Activated naive CD8-positive, alpha-beta T cell (primary cell): ENCODE measurements around the gene CNPY1.

ENCODE experiments used
- H3K27ac Mint-ChIP-seq: one replicate; pipeline ENCODE4 v1.8.0; 2021; ENCODE audit warnings: mixed read lengths
- H3K27me3 Mint-ChIP-seq: one replicate; pipeline ENCODE4 v1.8.0; 2021; ENCODE audit warnings: mixed read lengths
- H3K36me3 Mint-ChIP-seq: one replicate; pipeline ENCODE4 v1.8.0; 2021; ENCODE audit warnings: mixed read lengths
- H3K4me1 Mint-ChIP-seq: one replicate; pipeline ENCODE4 v1.8.0; 2021; ENCODE audit warnings: low read depth, mixed read lengths
- H3K4me3 Mint-ChIP-seq: one replicate; pipeline ENCODE4 v1.8.0; 2021; ENCODE audit warnings: mild to moderate bottlenecking, mixed read lengths
- H3K9me3 Mint-ChIP-seq: one replicate; pipeline ENCODE4 v1.8.0; 2021; ENCODE audit warnings: low read depth, mixed read lengths

CNPY1 gene

DNA sequence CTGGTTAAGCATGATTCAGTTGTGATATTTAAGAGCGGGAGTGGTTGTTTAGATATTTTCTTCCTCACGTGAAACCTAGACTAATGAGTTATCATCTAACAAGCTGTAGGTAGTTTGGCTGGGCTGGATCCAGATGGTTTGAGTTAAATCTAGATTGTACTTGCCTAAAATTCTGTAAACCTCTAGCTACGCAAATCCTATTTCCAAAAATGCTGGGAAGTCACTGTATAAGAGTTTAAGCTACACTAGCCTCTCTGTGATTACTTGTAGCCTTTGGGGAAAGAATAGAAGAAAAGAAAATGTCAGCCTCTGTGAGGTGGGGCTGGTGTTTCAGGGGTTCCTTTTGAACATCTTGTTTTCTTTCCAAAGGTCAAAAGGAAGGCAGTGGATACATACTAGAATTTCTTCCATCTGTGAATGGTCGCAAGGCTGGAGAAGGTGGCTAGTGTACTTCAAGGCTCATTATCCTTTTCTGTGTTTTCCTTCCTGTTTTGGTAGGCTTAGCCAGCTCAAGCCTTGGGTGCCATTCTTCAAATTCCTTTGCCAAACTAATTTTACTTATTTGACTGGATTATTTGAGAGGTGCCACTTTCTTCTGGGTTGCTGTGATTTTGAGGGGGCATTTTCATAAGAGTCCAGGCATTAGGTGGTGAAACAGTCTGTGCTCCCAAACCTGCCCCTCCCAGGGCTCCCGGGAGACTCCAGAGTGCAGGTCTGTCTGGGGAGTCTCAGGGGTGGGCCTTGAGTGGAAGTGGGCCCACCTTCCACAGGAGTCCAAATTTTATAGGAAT, 93.7 kb downstream of the CNPY1 start:
- Mint-ChIP-seq H3K27ac (no peak overlapping the region), H3K9me3 (no peaks in the 10 kb centered on the region), H3K27me3 (peaks cover 36% of the 10 kb centered on the region), H3K4me1 (peaks cover 26% of the 10 kb centered on the region), H3K4me3 (no peak overlapping the region), H3K36me3 (no peaks in the 10 kb centered on the region)

DNA sequence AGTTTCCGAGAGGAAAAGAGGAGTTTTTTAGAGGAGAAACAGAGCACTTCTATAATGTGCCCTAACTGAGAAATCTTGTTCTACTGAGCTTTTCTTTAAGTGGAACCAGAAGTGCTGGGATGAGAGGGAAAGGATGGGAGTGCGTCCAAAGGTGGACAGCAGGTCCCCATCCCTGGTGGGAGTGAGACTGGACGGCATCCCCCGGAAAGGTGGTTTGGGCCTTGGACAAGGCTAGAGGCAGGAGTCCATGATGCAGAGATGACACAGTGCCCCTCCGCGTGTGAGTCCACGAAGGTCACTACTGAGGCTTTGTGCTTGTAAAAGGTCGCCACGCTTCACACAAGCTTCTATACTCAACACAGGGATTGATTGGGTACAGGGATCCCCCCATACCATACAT, 94.5 kb downstream of the CNPY1 start:
- no peaks in the 10 kb centered on the region for H3K36me3 Mint-ChIP-seq
- H3K27ac Mint-ChIP-seq: no peak overlapping the region
- H3K4me1 Mint-ChIP-seq: peaks cover 23% of the 10 kb centered on the region
- H3K9me3 Mint-ChIP-seq: no peaks in the 10 kb centered on the region
- peaks cover 42% of the 10 kb centered on the region for H3K27me3 Mint-ChIP-seq
- H3K4me3 Mint-ChIP-seq: no peak overlapping the region
